Measurements from ENCODE around the gene MYO7B.

Gene MYO7B

GRCh38 chr2:127664065-127664894 lies 128.8 kb downstream of the MYO7B start:
- Histone ChIP-seq H3K36me3 (replicated peaks) (no peaks in the 10 kb centered on the region), H3K27me3 (ENCODE audit: low read depth) (peaks cover 11% of the 10 kb centered on the region; the same call in 1 of the 2 replicates), H3K4me3 (no peak overlapping the region), H3K4me1 (no peaks in the 10 kb centered on the region), H3K9me3 (no peaks in the 10 kb centered on the region)
- in situ Hi-C loops (cut with MboI; ENCODE audit: low sequenced_read_pairs): no loop called here
- DNase-seq (ENCODE audit: low spot score in 2 of 2): no peak

DNA sequence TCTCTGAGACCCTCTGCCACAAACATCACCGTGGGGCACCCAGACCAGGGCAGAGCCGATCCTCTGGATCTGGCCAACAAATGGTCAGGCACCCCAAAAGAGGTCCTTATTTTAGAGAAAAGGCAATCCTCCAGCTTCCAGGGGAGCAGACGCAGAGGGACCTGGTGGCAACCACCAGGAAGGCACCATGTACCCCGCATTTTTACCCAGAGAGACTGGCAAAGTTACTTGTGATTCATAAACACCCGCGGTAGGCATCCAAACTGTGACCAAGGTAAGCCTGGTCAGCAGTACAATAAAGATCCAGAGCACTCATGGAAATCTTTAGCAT lies 129.4 kb downstream of the MYO7B start:
- no peaks in the 10 kb centered on the region for H3K9me3 ChIP-seq
- in situ Hi-C loops (cut with MboI; ENCODE audit: low sequenced_read_pairs): no loop called here
- peaks cover 11% of the 10 kb centered on the region; the same call in 1 of the 2 replicates for H3K27me3 ChIP-seq (ENCODE audit: low read depth)
- no peaks in the 10 kb centered on the region for H3K4me1 ChIP-seq
- DNase-seq (ENCODE audit: low spot score in 2 of 2): no peak
- no peak overlapping the region for H3K4me3 ChIP-seq
- H3K36me3 ChIP-seq (replicated peaks): no peaks in the 10 kb centered on the region

GRCh38 chr2:127665267-127665893 lies 129.9 kb downstream of the MYO7B start:
- no peaks in the 10 kb centered on the region for H3K36me3 ChIP-seq (replicated peaks)
- no peaks in the 10 kb centered on the region for H3K9me3 ChIP-seq
- no peak overlapping the region for H3K4me3 ChIP-seq
- DNase-seq (ENCODE audit: low spot score in 2 of 2): peak in 1 of 2 experiments; percentile 3
- no peaks in the 10 kb centered on the region for H3K4me1 ChIP-seq
- H3K27me3 ChIP-seq (ENCODE audit: low read depth): peaks cover 11% of the 10 kb centered on the region; the same call in 1 of the 2 replicates
- in situ Hi-C loops (cut with MboI; ENCODE audit: low sequenced_read_pairs): no loop called here

DNA sequence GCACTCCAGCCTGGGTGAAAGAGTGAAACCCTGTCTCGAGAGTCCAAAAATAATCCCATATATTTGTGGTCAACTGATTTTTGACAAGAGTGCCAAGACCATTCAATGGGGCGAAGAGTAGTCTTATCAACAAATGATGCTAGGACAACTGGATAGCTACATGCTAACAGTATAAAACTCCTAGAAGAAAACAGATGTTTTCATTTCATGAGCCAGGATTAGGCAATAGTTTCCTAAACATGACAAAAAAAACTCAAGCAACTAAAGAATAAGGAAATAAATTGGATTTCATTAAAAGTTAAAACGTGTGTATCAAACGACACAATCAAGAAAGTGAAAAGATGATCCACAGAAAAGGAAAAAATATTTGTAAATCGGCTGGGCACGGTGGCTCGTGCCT lies 133.6 kb downstream of the MYO7B start:
- in situ Hi-C loops (cut with MboI; ENCODE audit: low sequenced_read_pairs): no loop called here
- DNase-seq (ENCODE audit: low spot score in 2 of 2): no peak
- Histone ChIP-seq H3K27me3 (ENCODE audit: low read depth) (peaks cover 11% of the 10 kb centered on the region; the same call in 1 of the 2 replicates), H3K36me3 (replicated peaks) (no peaks in the 10 kb centered on the region), H3K4me1 (no peaks in the 10 kb centered on the region), H3K9me3 (no peaks in the 10 kb centered on the region), H3K4me3 (no peak overlapping the region)

DNA sequence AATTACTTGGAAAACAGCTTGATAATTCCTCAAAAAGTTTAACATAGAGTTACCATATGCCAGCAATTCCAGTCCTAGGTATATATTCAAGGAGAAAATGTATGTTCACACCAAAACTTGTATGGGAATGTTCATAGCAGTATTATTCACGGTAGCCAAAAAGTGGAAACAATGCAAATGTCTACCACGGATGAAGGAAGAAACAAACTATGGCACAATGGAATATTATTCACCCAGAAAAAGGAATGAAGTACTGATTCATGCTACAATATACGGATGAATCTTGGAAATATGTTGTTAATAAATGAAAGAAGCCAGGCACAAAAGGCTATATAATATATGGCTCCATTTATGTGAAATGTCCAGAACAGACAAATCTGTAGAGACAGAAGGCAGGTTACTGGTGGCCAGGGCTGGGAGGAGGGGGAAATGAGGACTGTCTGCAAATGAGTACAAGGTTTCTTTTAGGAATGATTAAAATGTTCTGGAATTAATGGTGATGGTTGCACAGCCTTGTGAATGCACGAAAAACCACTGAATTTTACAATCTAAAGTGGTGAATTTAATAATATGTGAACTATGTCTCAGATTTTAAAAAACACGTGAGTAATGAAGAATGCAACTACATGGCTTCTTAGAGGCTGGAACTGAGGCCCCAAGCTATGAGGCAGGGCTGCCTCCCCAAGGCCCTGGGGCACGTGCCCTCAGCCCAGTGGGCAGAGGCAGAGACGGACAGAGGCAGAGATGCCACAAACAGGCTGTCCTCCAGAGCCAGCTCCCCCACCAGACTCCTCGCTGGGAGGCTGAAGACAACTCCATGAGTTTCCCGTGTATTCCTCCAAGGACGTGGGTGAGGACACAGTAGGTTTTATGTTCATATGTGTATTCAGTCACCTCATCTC lies 134.8 kb downstream of the MYO7B start:
- H3K27me3 ChIP-seq (ENCODE audit: low read depth): peaks cover 8% of the 10 kb centered on the region; the same call in 1 of the 2 replicates

GRCh38 chr2:127670957-127671290 lies 135.4 kb downstream of the MYO7B start:
- no peaks in the 10 kb centered on the region for H3K36me3 ChIP-seq (replicated peaks)
- no peak overlapping the region for H3K4me3 ChIP-seq
- no peaks in the 10 kb centered on the region for H3K4me1 ChIP-seq
- DNase-seq (ENCODE audit: low spot score in 2 of 2): no peak
- no peaks in the 10 kb centered on the region for H3K9me3 ChIP-seq
- peaks cover 6% of the 10 kb centered on the region; the same call in 1 of the 2 replicates for H3K27me3 ChIP-seq (ENCODE audit: low read depth)
- in situ Hi-C loops (cut with MboI; ENCODE audit: low sequenced_read_pairs): no loop called here

More for the DNA sequence above, 134.8 kb downstream of the MYO7B start:
- no peaks in the 10 kb centered on the region for H3K4me1 ChIP-seq
- no peak overlapping the region for H3K4me3 ChIP-seq
- no peaks in the 10 kb centered on the region for H3K9me3 ChIP-seq
- DNase-seq (ENCODE audit: low spot score in 2 of 2): no peak
- H3K36me3 ChIP-seq (replicated peaks): no peaks in the 10 kb centered on the region
- in situ Hi-C loops (cut with MboI; ENCODE audit: low sequenced_read_pairs): no loop called here

DNA sequence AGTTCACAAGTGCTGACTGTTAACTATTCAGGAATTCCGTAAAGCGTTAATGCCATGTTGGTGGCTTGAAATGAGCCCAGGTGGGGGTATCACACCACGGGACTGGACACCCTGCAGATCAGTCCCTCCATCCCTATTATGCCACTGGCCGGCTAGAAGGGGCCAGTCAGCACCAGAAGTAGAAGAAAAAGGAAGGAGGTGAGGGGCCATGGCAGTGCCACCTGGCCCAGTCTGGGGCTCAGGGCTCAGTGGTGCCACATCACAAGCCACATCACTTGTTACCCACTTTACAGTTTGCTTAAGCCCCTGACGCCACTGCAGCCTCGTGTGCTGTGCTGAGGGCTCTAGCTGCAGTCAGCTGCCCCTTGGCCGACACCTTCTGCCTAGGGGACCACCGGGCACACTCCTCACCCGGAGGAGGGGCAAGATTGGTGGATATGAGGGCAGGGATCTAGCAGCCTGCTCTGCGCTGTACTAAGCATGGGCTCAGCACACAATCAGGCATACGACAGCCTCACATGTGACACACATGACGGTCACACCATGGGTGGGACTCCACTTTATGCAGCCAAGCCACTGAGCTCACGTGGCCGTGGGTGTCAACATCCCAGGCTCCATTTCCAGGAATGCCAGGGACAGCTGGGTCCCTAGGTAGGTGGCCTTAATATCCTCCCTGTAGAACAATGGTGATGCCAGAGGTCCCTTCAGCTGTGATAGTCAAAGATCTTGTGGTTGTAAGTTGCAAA lies 136.2 kb downstream of the MYO7B start:
- H3K4me1 ChIP-seq: no peaks in the 10 kb centered on the region
- in situ Hi-C loops (cut with MboI; ENCODE audit: low sequenced_read_pairs): no loop called here
- peaks cover 6% of the 10 kb centered on the region; the same call in 1 of the 2 replicates for H3K27me3 ChIP-seq (ENCODE audit: low read depth)
- H3K4me3 ChIP-seq: no peak overlapping the region
- no peak for DNase-seq (ENCODE audit: low spot score in 2 of 2)
- no peaks in the 10 kb centered on the region for H3K36me3 ChIP-seq (replicated peaks)
- H3K9me3 ChIP-seq: no peaks in the 10 kb centered on the region

DNA sequence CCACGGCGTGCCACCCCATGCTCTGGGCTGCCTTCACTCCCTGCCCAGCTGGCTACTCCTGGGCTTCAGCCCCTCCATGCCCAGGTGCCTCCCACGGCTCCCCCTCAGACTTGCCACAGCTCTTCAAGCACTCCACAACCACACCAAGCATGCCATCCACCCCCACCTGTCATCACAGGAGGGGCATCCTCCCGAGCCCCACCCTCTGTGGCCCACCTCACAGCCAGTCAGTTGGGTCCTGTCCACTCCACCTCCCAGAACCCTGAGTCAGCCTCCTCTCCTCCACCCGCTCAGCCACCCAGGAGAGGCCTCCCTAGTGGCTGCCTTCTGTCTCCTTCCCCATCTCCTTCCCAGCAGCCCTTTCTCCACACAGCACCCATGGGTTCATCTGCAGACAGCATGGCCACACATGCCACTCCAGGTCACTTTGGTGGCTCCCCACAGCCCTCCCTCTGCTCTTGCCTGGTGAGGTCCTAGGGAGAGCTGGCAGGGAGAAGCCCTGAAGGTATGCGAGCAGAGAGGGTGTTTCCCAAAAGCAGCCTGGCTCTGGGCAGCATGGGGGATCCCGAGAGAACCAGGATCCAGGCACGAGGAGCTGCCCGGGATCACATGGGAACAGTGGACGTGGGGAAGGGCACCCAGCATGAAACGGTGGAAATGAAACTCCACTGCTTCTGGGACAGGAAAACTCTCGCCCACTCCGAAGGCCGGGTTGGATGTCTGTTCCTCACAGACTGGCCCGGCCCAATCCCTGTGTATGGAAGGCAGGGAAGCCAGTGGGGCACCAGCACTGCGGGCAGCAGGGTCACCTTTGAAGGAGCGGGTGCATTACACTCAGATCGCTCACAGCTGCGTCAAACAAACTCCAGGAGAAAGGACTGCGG lies 137.1 kb downstream of the MYO7B start:
- H3K4me3 ChIP-seq: no peak overlapping the region
- no peak for DNase-seq (ENCODE audit: low spot score in 2 of 2)
- H3K27me3 ChIP-seq (ENCODE audit: low read depth): peaks cover 7% of the 10 kb centered on the region; the same call in 1 of the 2 replicates
- in situ Hi-C loops (cut with MboI; ENCODE audit: low sequenced_read_pairs): no loop called here
- H3K36me3 ChIP-seq (replicated peaks): no peaks in the 10 kb centered on the region
- H3K4me1 ChIP-seq: no peaks in the 10 kb centered on the region
- no peaks in the 10 kb centered on the region for H3K9me3 ChIP-seq

DNA sequence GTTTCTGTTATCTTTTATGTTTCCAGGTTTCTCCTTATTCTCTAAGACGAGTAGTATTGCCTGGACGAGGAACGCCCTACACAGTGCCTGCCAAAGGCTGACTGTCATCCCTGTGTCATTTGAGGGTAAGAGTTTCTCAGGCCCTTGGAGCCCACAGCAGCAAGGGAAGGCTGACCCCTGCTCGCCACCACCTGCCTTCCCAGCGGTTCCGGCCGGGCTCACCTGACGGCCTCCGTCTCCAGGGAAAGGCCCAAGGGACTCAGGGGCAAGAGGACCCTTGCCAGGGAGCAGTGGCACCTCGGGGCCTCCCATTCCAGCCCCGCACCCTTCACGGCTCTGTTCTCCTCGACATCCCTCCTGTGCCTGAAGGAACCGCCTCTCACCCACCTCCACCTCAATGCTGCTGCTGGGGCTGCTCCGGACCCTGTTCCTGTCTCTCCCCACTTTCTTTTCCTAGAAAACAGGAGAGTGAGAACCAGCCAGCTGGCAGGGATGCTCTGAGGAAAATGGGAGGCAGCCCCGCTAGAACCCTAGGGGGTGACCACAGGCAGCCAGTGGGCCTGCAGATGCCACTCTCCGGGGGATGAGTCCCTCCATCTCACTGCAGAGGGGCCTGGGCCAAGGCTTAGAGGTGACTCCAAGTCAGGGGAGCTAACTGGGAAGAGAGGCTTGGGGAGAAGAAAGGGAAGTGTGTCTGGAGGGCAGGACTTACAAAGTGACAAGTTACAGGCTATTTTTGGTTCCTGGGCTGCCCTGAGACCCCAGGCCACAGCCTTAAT lies 138.0 kb downstream of the MYO7B start:
- Histone ChIP-seq H3K4me3 (no peak overlapping the region), H3K4me1 (no peaks in the 10 kb centered on the region), H3K9me3 (no peaks in the 10 kb centered on the region), H3K36me3 (replicated peaks) (no peaks in the 10 kb centered on the region), H3K27me3 (ENCODE audit: low read depth) (peaks cover 8% of the 10 kb centered on the region; the same call in 1 of the 2 replicates)
- in situ Hi-C loops (cut with MboI; ENCODE audit: low sequenced_read_pairs): no loop called here
- no peak for DNase-seq (ENCODE audit: low spot score in 2 of 2)

GRCh38 chr2:127674241-127675209 lies 139.0 kb downstream of the MYO7B start:
- DNase-seq (ENCODE audit: low spot score in 2 of 2): peak in 1 of 2 experiments; percentile 52
- Histone ChIP-seq H3K4me3 (peak overlapping the region; percentile 27), H3K4me1 (no peaks in the 10 kb centered on the region), H3K36me3 (replicated peaks) (no peaks in the 10 kb centered on the region), H3K9me3 (no peaks in the 10 kb centered on the region), H3K27me3 (ENCODE audit: low read depth) (peaks cover 8% of the 10 kb centered on the region; the same call in 1 of the 2 replicates)
- in situ Hi-C loops (cut with MboI; ENCODE audit: low sequenced_read_pairs): no loop called here

Data from HAP-1 (cell line).